Glutamatergic neuron (in vitro differentiated cells): Measurements from ENCODE around the gene COL24A1. TPM values are rescaled to one million over a fixed set of nuclear protein-coding genes. Genes with fewer than 3 reads are reported as not detected.

Experiments used
- DNase-seq: peaks from one replicate; pipeline ENCODE4 v3.0.0; 2022
- H3K27ac Mint-ChIP-seq: one replicate; pipeline ENCODE4 v1.8.0; 2020; ENCODE audit warnings: mild to moderate bottlenecking, mixed read lengths, inconsistent platforms; ENCODE audit not compliant: unreplicated experiment
- H3K27me3 Mint-ChIP-seq: one replicate; pipeline ENCODE4 v1.8.0; 2020; ENCODE audit warnings: mild to moderate bottlenecking, moderate library complexity, mixed read lengths, inconsistent platforms; ENCODE audit not compliant: unreplicated experiment
- H3K36me3 Mint-ChIP-seq: one replicate; pipeline ENCODE4 v1.8.0; 2020; ENCODE audit warnings: mild to moderate bottlenecking, mixed read lengths, inconsistent platforms; ENCODE audit not compliant: unreplicated experiment
- H3K4me1 Mint-ChIP-seq: one replicate; pipeline ENCODE4 v1.8.0; 2020; ENCODE audit warnings: mild to moderate bottlenecking, low read depth, mixed read lengths, inconsistent platforms; ENCODE audit not compliant: unreplicated experiment
- H3K4me3 Mint-ChIP-seq: one replicate; pipeline ENCODE4 v1.8.0; 2020; ENCODE audit warnings: mild to moderate bottlenecking, mixed read lengths, inconsistent platforms; ENCODE audit not compliant: unreplicated experiment
- H3K9me3 Mint-ChIP-seq: one replicate; pipeline ENCODE4 v1.8.0; 2020; ENCODE audit warnings: mild to moderate bottlenecking, moderate library complexity, mixed read lengths, inconsistent platforms; ENCODE audit not compliant: unreplicated experiment
- total RNA-seq: library from RNA; stranded (reverse); fragmentation: NEBNext Ultra II Directional; extraction: Animal tissue kit (Norgen Biotek cat#: 25700); gene quantifications from one replicate; pipeline ENCODE4 v1.2.1, GENCODE V29; 2021; ENCODE audit not compliant: unreplicated experiment
- TF ChIP-seq, protein P1 (sequence below): fragments of 200-600 bp; sonication (generic); IDR thresholded peaks from one replicate; pipeline ENCODE4 v1.5.0; 2021; ENCODE audit not compliant: partially characterized antibody, unreplicated experiment

Gene COL24A1
- total RNA-seq, 1 donor from 2014 or later, result 0.15 TPM

DNA sequence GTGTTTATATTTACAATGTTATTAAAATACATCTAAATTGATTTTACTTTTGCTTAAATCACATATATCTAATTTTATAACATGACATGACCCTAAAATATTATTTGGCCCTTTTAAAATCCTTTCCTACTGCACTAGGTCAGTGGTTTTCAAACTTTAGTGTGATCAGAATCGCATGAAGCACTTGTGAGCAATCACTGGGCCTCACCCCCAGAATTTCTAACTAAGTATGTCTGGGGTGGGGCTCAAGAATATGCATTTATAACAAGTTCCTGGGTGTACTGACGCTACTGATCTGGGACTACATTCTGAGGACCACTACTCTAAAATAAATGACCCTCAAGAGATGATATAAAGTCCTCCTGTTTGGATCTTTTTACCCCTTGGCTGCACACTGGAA, 8.8 kb downstream of the COL24A1 start:
- no peak for DNase-seq
- Mint-ChIP-seq H3K4me3 (no peak overlapping the region), H3K27me3 (no peaks in the 10 kb centered on the region), H3K9me3 (no peaks in the 10 kb centered on the region), H3K4me1 (no peaks in the 10 kb centered on the region), H3K36me3 (no peaks in the 10 kb centered on the region), H3K27ac (no peak overlapping the region)
- TF ChIP-seq, protein P1, sequence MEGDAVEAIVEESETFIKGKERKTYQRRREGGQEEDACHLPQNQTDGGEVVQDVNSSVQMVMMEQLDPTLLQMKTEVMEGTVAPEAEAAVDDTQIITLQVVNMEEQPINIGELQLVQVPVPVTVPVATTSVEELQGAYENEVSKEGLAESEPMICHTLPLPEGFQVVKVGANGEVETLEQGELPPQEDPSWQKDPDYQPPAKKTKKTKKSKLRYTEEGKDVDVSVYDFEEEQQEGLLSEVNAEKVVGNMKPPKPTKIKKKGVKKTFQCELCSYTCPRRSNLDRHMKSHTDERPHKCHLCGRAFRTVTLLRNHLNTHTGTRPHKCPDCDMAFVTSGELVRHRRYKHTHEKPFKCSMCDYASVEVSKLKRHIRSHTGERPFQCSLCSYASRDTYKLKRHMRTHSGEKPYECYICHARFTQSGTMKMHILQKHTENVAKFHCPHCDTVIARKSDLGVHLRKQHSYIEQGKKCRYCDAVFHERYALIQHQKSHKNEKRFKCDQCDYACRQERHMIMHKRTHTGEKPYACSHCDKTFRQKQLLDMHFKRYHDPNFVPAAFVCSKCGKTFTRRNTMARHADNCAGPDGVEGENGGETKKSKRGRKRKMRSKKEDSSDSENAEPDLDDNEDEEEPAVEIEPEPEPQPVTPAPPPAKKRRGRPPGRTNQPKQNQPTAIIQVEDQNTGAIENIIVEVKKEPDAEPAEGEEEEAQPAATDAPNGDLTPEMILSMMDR, result no peak

DNA sequence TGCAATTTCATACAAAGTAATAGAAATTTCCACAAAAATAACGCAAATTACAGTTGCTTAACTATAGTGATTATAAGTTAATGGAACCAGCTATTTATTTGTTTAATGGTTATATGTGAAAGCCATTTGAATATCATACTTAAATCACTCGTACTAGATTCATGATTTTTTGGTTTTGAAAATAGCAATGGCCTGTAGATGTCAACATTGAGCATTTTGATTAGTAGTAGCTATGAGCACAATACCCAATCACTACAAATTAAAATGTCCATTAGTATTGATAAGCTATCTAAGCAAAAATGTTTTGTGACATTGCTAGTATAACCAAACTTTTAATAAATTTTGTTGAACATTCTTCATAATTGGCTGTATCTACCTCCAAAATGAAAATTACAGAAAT, 10.0 kb downstream of the COL24A1 start:
- Mint-ChIP-seq H3K4me3 (no peak overlapping the region), H3K4me1 (no peaks in the 10 kb centered on the region), H3K27ac (no peak overlapping the region), H3K36me3 (no peaks in the 10 kb centered on the region), H3K9me3 (no peaks in the 10 kb centered on the region), H3K27me3 (no peaks in the 10 kb centered on the region)
- DNase-seq, result no peak
- TF ChIP-seq, protein P1, result no peak

DNA sequence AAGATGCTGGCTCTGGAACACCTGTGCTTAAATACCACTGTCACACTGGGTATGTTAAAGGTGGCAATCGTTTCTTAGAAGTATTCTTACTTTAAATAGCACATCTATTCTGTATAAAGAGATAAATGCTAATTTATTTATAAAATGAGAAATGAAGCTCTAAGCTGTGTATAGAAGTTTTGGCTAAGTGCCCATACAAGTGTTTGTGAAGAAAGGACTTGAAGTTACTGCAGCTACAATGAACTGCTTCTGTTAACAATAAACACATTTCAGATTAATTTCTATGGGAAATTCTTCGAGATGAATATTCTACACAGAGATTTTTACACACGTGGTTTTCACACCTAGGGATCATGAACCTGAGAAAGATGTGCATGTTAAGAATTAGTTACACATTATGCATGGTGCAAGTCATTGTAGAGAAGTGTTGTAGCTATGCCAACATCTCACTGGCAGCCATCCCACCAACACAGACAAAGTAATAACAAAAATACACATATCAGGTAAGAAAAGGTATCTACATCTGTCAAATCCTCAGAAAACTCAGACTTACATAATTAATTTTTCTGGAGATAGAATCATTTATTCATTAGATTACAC, 16.2 kb downstream of the COL24A1 start:
- Mint-ChIP-seq H3K4me3 (no peak overlapping the region), H3K4me1 (no peaks in the 10 kb centered on the region), H3K36me3 (no peaks in the 10 kb centered on the region), H3K27ac (no peak overlapping the region), H3K27me3 (no peaks in the 10 kb centered on the region), H3K9me3 (no peaks in the 10 kb centered on the region)
- TF ChIP-seq, protein P1, result no peak
- no peak for DNase-seq

DNA sequence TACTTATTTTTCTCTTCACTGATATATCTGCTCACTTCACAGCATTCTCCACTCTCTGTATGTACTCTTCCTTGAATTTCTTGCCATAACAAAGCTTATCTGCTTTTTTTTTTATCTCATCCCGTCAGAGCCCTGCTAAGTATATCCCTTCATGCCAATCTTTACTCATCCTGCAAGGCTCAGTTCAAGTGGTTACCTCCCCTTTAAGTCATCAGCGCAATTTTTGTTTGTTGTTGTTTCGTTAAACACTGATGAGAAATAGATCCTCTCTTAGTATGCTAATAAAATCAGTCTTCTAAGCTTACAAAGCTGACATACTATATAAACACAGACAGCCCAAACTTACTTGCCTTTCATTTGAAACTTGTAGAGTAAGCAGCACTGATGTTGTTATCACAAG, 17.8 kb downstream of the COL24A1 start:
- no peak for DNase-seq
- H3K9me3 Mint-ChIP-seq, result no peaks in the 10 kb centered on the region
- no peaks in the 10 kb centered on the region for H3K27me3 Mint-ChIP-seq
- no peak overlapping the region for H3K4me3 Mint-ChIP-seq
- no peak overlapping the region for H3K27ac Mint-ChIP-seq
- TF ChIP-seq, protein P1, result no peak
- no peaks in the 10 kb centered on the region for H3K36me3 Mint-ChIP-seq
- no peaks in the 10 kb centered on the region for H3K4me1 Mint-ChIP-seq

DNA sequence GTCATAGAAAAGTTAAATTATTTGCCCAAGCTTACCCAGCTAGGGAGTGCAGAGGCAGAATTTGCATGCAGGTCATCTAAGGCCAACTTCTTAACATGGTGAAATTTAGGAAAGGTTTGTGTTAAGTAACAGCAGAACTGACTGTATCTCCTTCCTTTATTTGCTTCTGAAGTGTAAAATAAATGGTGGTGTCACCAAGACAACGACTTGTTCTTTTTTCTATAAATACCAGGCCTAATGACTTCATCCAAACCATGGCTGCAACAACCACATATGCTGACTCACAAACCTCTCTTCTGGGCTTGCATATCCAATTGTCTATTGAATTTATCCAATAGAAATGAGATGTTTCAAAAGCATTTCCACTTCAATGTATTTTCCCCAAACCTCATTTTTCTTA, 19.1 kb downstream of the COL24A1 start:
- Mint-ChIP-seq H3K36me3 (no peaks in the 10 kb centered on the region), H3K27me3 (no peaks in the 10 kb centered on the region), H3K4me3 (no peak overlapping the region), H3K9me3 (no peaks in the 10 kb centered on the region), H3K27ac (no peak overlapping the region), H3K4me1 (no peaks in the 10 kb centered on the region)
- no peak for DNase-seq
- TF ChIP-seq, protein P1, result no peak
